Lower leg skin (tissue), 4 donors: ENCODE data around the gene GSTM1. TPM values are rescaled to one million over a fixed set of nuclear protein-coding genes. Genes with fewer than 3 reads are reported as not detected.
A peak's percentile ranks its signal among the peaks of the same experiment; 100 is the strongest.
"Not testable (repeated sequence)": the region's sequence is repeated elsewhere in the genome, so short reads cannot be mapped to it uniquely, and the experiment has no call there.

Experiments
- DNase-seq, 2 donors: peaks; one replicate each; pipeline ENCODE4 v3.0.0-alpha.2; 2019; ENCODE audit warnings: low spot score in 2 of 2
- H3K4me3 ChIP-seq: fragments of 200-600 bp; sonication (generic); 2 replicates; pipeline ENCODE4 v1.5.1; 2017; ENCODE audit warnings: mild to moderate bottlenecking, low read depth; ENCODE audit not compliant: poor library complexity, severe bottlenecking
- CTCF ChIP-seq, 3 donors: fragments of 450-650 bp; IDR thresholded peaks; one replicate each; pipeline ENCODE4 v1.5.1; 2016; ENCODE audit warnings: antibody characterized with exemption in 3 of 3, mild to moderate bottlenecking in 3 of 3, moderate library complexity in 2 of 3
- POLR2A ChIP-seq, 2 donors: fragments of 450-650 bp; IDR thresholded peaks; one replicate each; pipeline ENCODE4 v1.6.1; 2016 to 2017; ENCODE audit warnings: antibody characterized with exemption in 2 of 2, mild to moderate bottlenecking in 1 of 2, moderate library complexity in 1 of 2
- WGBS, 2 donors: methylation state at CpG; one replicate each; pipeline ENCODE4 v1.1.5; 2018; 5-methylcytosine and 5-hydroxymethylcytosine counted together
- intact Hi-C: fragments of 100-400 bp; cut with DNase I; formaldehyde crosslinking; loops from one replicate; pipeline ENCODE4 v1.15.0; 2023; ENCODE audit warnings: low total_unique reads
- total RNA-seq, 4 donors: library from RNA; depleted of rRNA; stranded (reverse); fragments of >200 nt; gene quantifications; one replicate each; pipeline ENCODE4 v1.1.0, GENCODE V29; 2016

The GSTM1 gene
- total RNA-seq, 4 donors from 2014 or later = 26.1 to 60.4 TPM; not detected in 2

GRCh38 chr1:109657395-109657794, 30.2 kb upstream of the GSTM1 start:
- intact Hi-C loops = no loop called here
- no peak overlapping the region for H3K4me3 ChIP-seq
- WGBS, 2 donors = 84 to 87% methylated on average over 4 of the region's 4 CpGs
- TF ChIP-seq POLR2A (IDR thresholded peaks at IDR 0.05) = no peak
- no peak for TF ChIP-seq CTCF (IDR thresholded peaks at IDR 0.05)
- DNase-seq = peak; percentile 10 to 60

GRCh38 chr1:109657970-109658369, 29.6 kb upstream of the GSTM1 start:
- 80 to 82% methylated on average over 7 of the region's 7 CpGs for WGBS, 2 donors
- intact Hi-C loops = no loop called here
- peak; percentile 1 to 49 for DNase-seq
- no peak for TF ChIP-seq POLR2A (IDR thresholded peaks at IDR 0.05)
- TF ChIP-seq CTCF (IDR thresholded peaks at IDR 0.05) = no peak
- no peak overlapping the region for H3K4me3 ChIP-seq

- 55 to 56% methylated on average over 3 of the region's 3 CpGs for WGBS, 2 donors
- no peak overlapping the region for H3K4me3 ChIP-seq
- intact Hi-C loops = no loop called here
- peak; percentile 9 to 37 for DNase-seq
- TF ChIP-seq POLR2A (IDR thresholded peaks at IDR 0.05) (no peak), CTCF (IDR thresholded peaks at IDR 0.05) (no peak)
Measured at GRCh38 chr1:109658533-109659042, 29.0 kb upstream of the GSTM1 start.

GRCh38 chr1:109659145-109659544, 28.5 kb upstream of the GSTM1 start:
- intact Hi-C loops = no loop called here
- DNase-seq = peak; percentile 2 to 14
- no peak for TF ChIP-seq CTCF (IDR thresholded peaks at IDR 0.05)
- TF ChIP-seq POLR2A (IDR thresholded peaks at IDR 0.05) = no peak
- 54 to 70% methylated on average over 2 of the region's 2 CpGs for WGBS, 2 donors
- H3K4me3 ChIP-seq = no peak overlapping the region

- peak; percentile 9 to 61 for DNase-seq
- no peak for TF ChIP-seq CTCF (IDR thresholded peaks at IDR 0.05)
- TF ChIP-seq POLR2A (IDR thresholded peaks at IDR 0.05) = no peak
- intact Hi-C loops = no loop called here
- H3K4me3 ChIP-seq = no peak overlapping the region
- 85 to 89% methylated on average over 5 of the region's 5 CpGs for WGBS, 2 donors
Measured at GRCh38 chr1:109659997-109660690, 27.5 kb upstream of the GSTM1 start.

GRCh38 chr1:109660691-109661026, 27.0 kb upstream of the GSTM1 start:
- DNase-seq, intact Hi-C loops, H3K4me3 ChIP-seq: not testable (repeated sequence)
- 60 to 83% methylated on average over 3 of the region's 4 CpGs for WGBS, 2 donors
